ENCODE data around the gene NDUFAF3. TPM values are rescaled to one million over a fixed set of nuclear protein-coding genes. Genes with fewer than 3 reads are reported as not detected.
A peak's percentile ranks its signal among the peaks of the same experiment; 100 is the strongest.

Gene NDUFAF3
- total and polyA plus RNA-seq, 2 of the 4 experiments (the other 2 are of a cell fraction) = 26.5 to 112 TPM

- intact Hi-C loops (cut with micrococcal nuclease) = no loop called here
- no peak overlapping the region for H3K23ac ChIP-seq (ENCODE audit: low read depth, low read length)
- CTCF ChIA-PET = no interaction called here
- H3K27me3 ChIP-seq (ENCODE audit: control insufficient read depth, insufficient read depth, low read length) = no peaks in the 10 kb centered on the region
- no peak overlapping the region for H2AK5ac ChIP-seq (ENCODE audit: low read depth, low read length)
- H3K56ac ChIP-seq (ENCODE audit: extremely low read depth, insufficient read depth, low read length) = no peak overlapping the region
- POLR2A ChIA-PET (ENCODE audit: unreplicated experiment) = no interaction called here
- no peak for TF ChIP-seq RAD21 (IDR thresholded peaks at IDR 0.05; ENCODE audit: low read length)
- TF ChIP-seq CEBPB (IDR thresholded peaks at IDR 0.05; ENCODE audit: low read depth, low read length) = no peak
- no peak for TF ChIP-seq MAZ (IDR thresholded peaks at IDR 0.05; ENCODE audit: borderline replicate concordance, low read depth, low read length)
- no peak for TF ChIP-seq BHLHE40 (IDR thresholded peaks at IDR 0.05; ENCODE audit: low read depth, low read length)
- TF ChIP-seq, protein P1, sequence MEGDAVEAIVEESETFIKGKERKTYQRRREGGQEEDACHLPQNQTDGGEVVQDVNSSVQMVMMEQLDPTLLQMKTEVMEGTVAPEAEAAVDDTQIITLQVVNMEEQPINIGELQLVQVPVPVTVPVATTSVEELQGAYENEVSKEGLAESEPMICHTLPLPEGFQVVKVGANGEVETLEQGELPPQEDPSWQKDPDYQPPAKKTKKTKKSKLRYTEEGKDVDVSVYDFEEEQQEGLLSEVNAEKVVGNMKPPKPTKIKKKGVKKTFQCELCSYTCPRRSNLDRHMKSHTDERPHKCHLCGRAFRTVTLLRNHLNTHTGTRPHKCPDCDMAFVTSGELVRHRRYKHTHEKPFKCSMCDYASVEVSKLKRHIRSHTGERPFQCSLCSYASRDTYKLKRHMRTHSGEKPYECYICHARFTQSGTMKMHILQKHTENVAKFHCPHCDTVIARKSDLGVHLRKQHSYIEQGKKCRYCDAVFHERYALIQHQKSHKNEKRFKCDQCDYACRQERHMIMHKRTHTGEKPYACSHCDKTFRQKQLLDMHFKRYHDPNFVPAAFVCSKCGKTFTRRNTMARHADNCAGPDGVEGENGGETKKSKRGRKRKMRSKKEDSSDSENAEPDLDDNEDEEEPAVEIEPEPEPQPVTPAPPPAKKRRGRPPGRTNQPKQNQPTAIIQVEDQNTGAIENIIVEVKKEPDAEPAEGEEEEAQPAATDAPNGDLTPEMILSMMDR (conservative IDR thresholded peaks at IDR 0.05; ENCODE audit: low read depth, low read length) = no peak
- no peak for TF ChIP-seq RFX5 (IDR thresholded peaks at IDR 0.05; ENCODE audit: low read depth, low read length)
- no peak for TF ChIP-seq CHD1 (IDR thresholded peaks at IDR 0.05; ENCODE audit: low read depth, low read length)
- TF ChIP-seq SMC3 (IDR thresholded peaks at IDR 0.05; ENCODE audit: low read depth, low read length) = no peak
- TF ChIP-seq POLR2A (IDR thresholded peaks at IDR 0.05; ENCODE audit: low read depth, low read length) = no peak
- no peak for TF ChIP-seq ELK1 (IDR thresholded peaks at IDR 0.05; ENCODE audit: borderline replicate concordance, low read depth, low read length)
- no peak for TF ChIP-seq RCOR1 (IDR thresholded peaks at IDR 0.05; ENCODE audit: insufficient replicate concordance, low read length)
- peaks cover 20% of the 10 kb centered on the region for H4K20me1 ChIP-seq (ENCODE audit: insufficient read depth, low read length)
- no peaks in the 10 kb centered on the region for H3K9me3 ChIP-seq (ENCODE audit: control insufficient read depth, insufficient read depth, low read length)
- H3K36me3 ChIP-seq (ENCODE audit: control insufficient read depth, insufficient read depth, low read length) = peaks cover 47% of the 10 kb centered on the region
- no peak overlapping the region for H2BK20ac ChIP-seq (ENCODE audit: low read depth, low read length)
- in situ Hi-C loops (cut with MboI; ENCODE audit: low sequenced_read_pairs) = no loop called here
- no peak overlapping the region for H2AFZ ChIP-seq (replicated peaks; ENCODE audit: low read length, poor library complexity)
- ATAC-seq (ENCODE audit: low read depth) (no peak), DNase-seq (no peak)
- no peak overlapping the region for H3K4me2 ChIP-seq (ENCODE audit: low read depth, low read length)
- H2BK5ac ChIP-seq (ENCODE audit: low read depth, low read length, poor library complexity, severe bottlenecking) = no peak overlapping the region
- H4K91ac ChIP-seq (ENCODE audit: insufficient read depth, low read depth, low read length) = no peak overlapping the region
- H4K8ac ChIP-seq (ENCODE audit: low read depth in 2 of 2, low read length in 2 of 2) = peak overlapping the region in 1 of 2 experiments; percentile 18; a peak in 1 of 4 replicates
- H3K9ac ChIP-seq (ENCODE audit: low read depth, low read length) = no peak overlapping the region
- H2BK15ac ChIP-seq (ENCODE audit: low read depth, low read length) = no peak overlapping the region
- H3K9me1 ChIP-seq (ENCODE audit: insufficient read depth, low read length) = peaks cover 32% of the 10 kb centered on the region
- H2BK120ac ChIP-seq (ENCODE audit: low read depth, low read length) = no peak overlapping the region
- peaks cover 31 to 69% of the 10 kb centered on the region in 2 experiments for H3K79me1 ChIP-seq (ENCODE audit: low read depth in 1 of 2, low read length in 2 of 2)
- H3K4me3 ChIP-seq (ENCODE audit: insufficient read depth, low read depth, low read length) = no peak overlapping the region
- no TSS peak for BruUV-seq (replicated peaks)
- H3K4me1 ChIP-seq (ENCODE audit: control insufficient read depth, insufficient read depth, low read length) = peaks cover 5% of the 10 kb centered on the region
- H2AK9ac ChIP-seq (replicated peaks; ENCODE audit: low read depth, low read length, poor library complexity) = peak overlapping the region; percentile 33
- WGBS, 2 experiments (ENCODE audit: extremely low coverage in 2 of 2, insufficient read length in 1 of 2) = no CpG with 5 or more reads among the region's 8 CpGs
- H3K18ac ChIP-seq (ENCODE audit: low read depth, low read length) = no peak overlapping the region
- H3K14ac ChIP-seq (replicated peaks; ENCODE audit: low read depth, low read length) = no peak overlapping the region
- no peak overlapping the region for H3K27ac ChIP-seq (ENCODE audit: insufficient read depth, low read length)
- no peak overlapping the region for H4K5ac ChIP-seq (ENCODE audit: low read depth, low read length)
- dilution Hi-C loops (cut with HindIII; ENCODE audit: low sequenced_read_pairs, unreplicated experiment) = no loop called here
- no peak overlapping the region for H3K4ac ChIP-seq (ENCODE audit: low read depth, low read length)
These were observed 4.0 kb downstream of the NDUFAF3 start for GRCh38 chr3:49025793-49026520.

All from IMR-90 (cell line).